Activated CD4-positive, CD25-positive, alpha-beta regulatory T cell treated with anti-CD3 and anti-CD28 coated beads, Interleukin-2, amount 50 U/mL, for 72 hours (primary cell): ENCODE measurements around the gene SYK.

Source experiments
- DNase-seq: peaks from one replicate; pipeline ENCODE4 v3.0.0; 2021

The SYK gene

GRCh38 chr9:90854637-90855175 is 53.1 kb downstream of the SYK start:
- DNase-seq = no peak

- no peak for DNase-seq
These were observed 53.7 kb downstream of the SYK start for GRCh38 chr9:90855208-90855902.

- no peak for DNase-seq
These were observed 55.5 kb downstream of the SYK start for GRCh38 chr9:90857091-90857490.

- DNase-seq = no peak
These were observed 56.2 kb downstream of the SYK start for GRCh38 chr9:90857855-90858254.

GRCh38 chr9:90858457-90858901 is 56.9 kb downstream of the SYK start:
- no peak for DNase-seq

GRCh38 chr9:90860382-90860781 is 58.8 kb downstream of the SYK start:
- DNase-seq = no peak

GRCh38 chr9:90860826-90861225 is 59.2 kb downstream of the SYK start:
- no peak for DNase-seq

- DNase-seq = no peak
These were observed 59.8 kb downstream of the SYK start for GRCh38 chr9:90861380-90861779.

GRCh38 chr9:90861826-90862740 is 60.5 kb downstream of the SYK start:
- DNase-seq = no peak

- DNase-seq = no peak
These were observed 63.2 kb downstream of the SYK start for GRCh38 chr9:90864779-90865178.

- DNase-seq = no peak
These were observed 65.5 kb downstream of the SYK start for GRCh38 chr9:90867101-90867500.

- DNase-seq = no peak
These were observed 66.9 kb downstream of the SYK start for GRCh38 chr9:90868555-90868954.

GRCh38 chr9:90869361-90869760 is 67.7 kb downstream of the SYK start:
- DNase-seq = no peak

GRCh38 chr9:90870621-90871326 is 69.2 kb downstream of the SYK start:
- no peak for DNase-seq

GRCh38 chr9:90871327-90871935 is 69.8 kb downstream of the SYK start:
- no peak for DNase-seq

- no peak for DNase-seq
These were observed 71.2 kb downstream of the SYK start for GRCh38 chr9:90872835-90873294.

GRCh38 chr9:90873422-90873821 is 71.8 kb downstream of the SYK start:
- DNase-seq = no peak

GRCh38 chr9:90874194-90874593 is 72.6 kb downstream of the SYK start:
- DNase-seq = no peak

- no peak for DNase-seq
These were observed 76.9 kb downstream of the SYK start for GRCh38 chr9:90878562-90878961.

GRCh38 chr9:90880066-90880465 is 78.4 kb downstream of the SYK start:
- no peak for DNase-seq

GRCh38 chr9:90880669-90881068 is 79.0 kb downstream of the SYK start:
- DNase-seq = no peak

- DNase-seq = no peak
These were observed 80.0 kb downstream of the SYK start for GRCh38 chr9:90881648-90882047.
